T-cell (primary cell): ENCODE data around the gene CEP112. TPM values are rescaled to one million over a fixed set of nuclear protein-coding genes. Genes with fewer than 3 reads are reported as not detected.

ENCODE experiments used
- ATAC-seq, 4 experiments: fragments of 200-7000 bp in 3 of 4; fragments of 150-1000 bp in 1 of 4; cut with Tn5 transposase; replicated peaks in 1 of 4; 1 replicate in 3 of 4; 2 replicates in 1 of 4; pipeline ENCODE4 v1.10.0; 2021; ENCODE audit warnings: moderate library complexity in 3 of 4, mild to moderate bottlenecking in 2 of 4, moderate number of reproducible peaks in 1 of 4
- CTCF ChIA-PET, 2 donors: fragments of 300-600 bp; sonication (Branson Sonifier 250); formaldehyde crosslinking; loops; one replicate each; lab custom pipeline; 2022; ENCODE audit warnings: antibody characterized with exemption in 2 of 2; lab: Charles Lee
- POLR2A ChIA-PET, 2 donors: fragments of 300-600 bp; sonication (Branson Sonifier 250); formaldehyde crosslinking; loops; one replicate each; lab custom pipeline; 2022; ENCODE audit warnings: antibody characterized with exemption in 2 of 2; lab: Charles Lee
- DNase-seq, 35 experiments: peaks; one replicate each; pipeline versions ENCODE4 v3.0.0 to v3.0.0-alpha.2; 2013 to 2023
- H3K27ac ChIP-seq: one replicate; pipeline ENCODE4 v1.5.1; 2013; ENCODE audit warnings: low read length
- H3K27me3 ChIP-seq, 2 experiments: replicated peaks in 1 of 2; 1 replicate in 1 of 2; 2 replicates in 1 of 2; pipeline versions ENCODE4 v1.6.1 to v1.7.0; 2013; ENCODE audit warnings: low read length in 1 of 2, mixed read lengths in 1 of 2; ENCODE audit not compliant: control insufficient read depth in 2 of 2, insufficient read depth in 2 of 2; ENCODE audit errors: extremely low read depth in 1 of 2
- H3K36me3 ChIP-seq, 2 donors: 1 replicate in 1 of 2; 2 replicates in 1 of 2; pipeline versions ENCODE4 v1.6.1 to v1.7.0; 2013; ENCODE audit warnings: low read length in 1 of 2; ENCODE audit not compliant: control insufficient read depth in 2 of 2, insufficient read depth in 1 of 2; ENCODE audit errors: extremely low read depth in 1 of 2
- H3K4me1 ChIP-seq, 2 experiments: 1 replicate in 1 of 2; 2 replicates in 1 of 2; pipeline versions ENCODE4 v1.6.1 to v1.7.0; 2013; ENCODE audit warnings: low read length in 2 of 2, mixed read lengths in 1 of 2; ENCODE audit not compliant: insufficient read depth in 2 of 2, control insufficient read depth in 1 of 2; ENCODE audit errors: extremely low read depth in 1 of 2
- H3K4me3 ChIP-seq, 2 donors: 1 replicate in 1 of 2; 2 replicates in 1 of 2; pipeline versions ENCODE4 v1.5.1 to v1.7.0; 2013; ENCODE audit warnings: mild to moderate bottlenecking in 2 of 2, low read length in 1 of 2, moderate library complexity in 1 of 2; ENCODE audit not compliant: control insufficient read depth in 1 of 2; ENCODE audit errors: extremely low read depth in 1 of 2
- H3K9me3 ChIP-seq: 2 replicates; pipeline ENCODE4 v1.7.0; 2013
- H3K27ac Mint-ChIP-seq, 2 donors: one replicate each; pipeline ENCODE4 v1.8.0; 2020 to 2021; ENCODE audit warnings: mild to moderate bottlenecking in 2 of 2, mixed read lengths in 2 of 2
- H3K27me3 Mint-ChIP-seq, 2 donors: one replicate each; pipeline ENCODE4 v1.8.0; 2021 to 2022; ENCODE audit warnings: mixed read lengths in 2 of 2
- H3K36me3 Mint-ChIP-seq: one replicate; pipeline ENCODE4 v1.8.0; 2021; ENCODE audit warnings: mixed read lengths
- H3K4me1 Mint-ChIP-seq, 3 donors: one replicate each; pipeline ENCODE4 v1.8.0; 2020 to 2022; ENCODE audit warnings: mixed read lengths in 3 of 3, mild to moderate bottlenecking in 1 of 3
- H3K4me3 Mint-ChIP-seq, 3 donors: one replicate each; pipeline ENCODE4 v1.8.0; 2020 to 2022; ENCODE audit warnings: mild to moderate bottlenecking in 3 of 3, mixed read lengths in 3 of 3, moderate library complexity in 3 of 3
- H3K9me3 Mint-ChIP-seq, 3 donors: one replicate each; pipeline ENCODE4 v1.8.0; 2020 to 2022; ENCODE audit warnings: mixed read lengths in 3 of 3
- WGBS: methylation state at CpG from one replicate; pipeline ENCODE4 v1.1.5; 2013; ENCODE audit warnings: missing lambda C conversion rate; ENCODE audit not compliant: insufficient coverage; 5-methylcytosine and 5-hydroxymethylcytosine counted together
- total RNA-seq, 35 experiments: library from RNA in 6 of 35; stranded (reverse) in 6 of 35; fragments of 120-200 nt in 1 of 35; gene quantifications; one replicate each; pipeline versions ENCODE4 v1.2.1 to v1.2.4 and lab custom pipeline; 2013 to 2026

The CEP112 gene
- total RNA-seq, 5 donors from 2014 or later (not counting 1 experiment from before 2014, with no cell fraction given) = 2.4 to 4.9 (median 4.5) TPM

GRCh38 chr17:65947831-65948230 is 244.1 kb downstream of the CEP112 start:
- no CpG with 5 or more reads among the region's 2 CpGs for WGBS
- Histone ChIP-seq H3K27ac (no peak overlapping the region), H3K4me3 (no peak overlapping the region), H3K4me1 (no peaks in the 10 kb centered on the region), H3K9me3 (no peaks in the 10 kb centered on the region), H3K27me3 (no peaks in the 10 kb centered on the region), H3K36me3 (no peaks in the 10 kb centered on the region)
- no peak for ATAC-seq
- DNase-seq = no peak
- Mint-ChIP-seq H3K4me3 (no peak overlapping the region), H3K27me3 (peaks cover 0 to 4% of the 10 kb centered on the region in 2 donors), H3K36me3 (peaks cover 9% of the 10 kb centered on the region), H3K4me1 (no peaks in the 10 kb centered on the region), H3K27ac (no peak overlapping the region), H3K9me3 (peaks cover 0 to 6% (median 4%) of the 10 kb centered on the region in 3 donors)
- ChIA-PET POLR2A (no interaction called here), CTCF (no interaction called here)

- H3K4me1 ChIP-seq = no peaks in the 10 kb centered on the region
- ATAC-seq (no peak), DNase-seq (no peak)
- Mint-ChIP-seq H3K36me3 (no peaks in the 10 kb centered on the region), H3K27me3 (peaks cover 0 to 4% of the 10 kb centered on the region in 2 donors), H3K4me3 (no peak overlapping the region), H3K4me1 (no peaks in the 10 kb centered on the region), H3K9me3 (no peaks in the 10 kb centered on the region), H3K27ac (no peak overlapping the region)
- H3K9me3 ChIP-seq = no peaks in the 10 kb centered on the region
- H3K36me3 ChIP-seq = no peaks in the 10 kb centered on the region
- H3K27me3 ChIP-seq = no peaks in the 10 kb centered on the region
- WGBS = no CpG with 5 or more reads among the region's 1 CpG
- H3K4me3 ChIP-seq = no peak overlapping the region
- H3K27ac ChIP-seq = no peak overlapping the region
- ChIA-PET CTCF (interaction anchor here in 1 of 2 donors (1.0 kb wide), 1 partner anchor 9 kb away, joined by 3 read pairs; no protein-coding TSS in a partner anchor), POLR2A (no interaction called here)
Observed at GRCh38 chr17:65942592-65942991, 249.3 kb downstream of the CEP112 start.

DNA sequence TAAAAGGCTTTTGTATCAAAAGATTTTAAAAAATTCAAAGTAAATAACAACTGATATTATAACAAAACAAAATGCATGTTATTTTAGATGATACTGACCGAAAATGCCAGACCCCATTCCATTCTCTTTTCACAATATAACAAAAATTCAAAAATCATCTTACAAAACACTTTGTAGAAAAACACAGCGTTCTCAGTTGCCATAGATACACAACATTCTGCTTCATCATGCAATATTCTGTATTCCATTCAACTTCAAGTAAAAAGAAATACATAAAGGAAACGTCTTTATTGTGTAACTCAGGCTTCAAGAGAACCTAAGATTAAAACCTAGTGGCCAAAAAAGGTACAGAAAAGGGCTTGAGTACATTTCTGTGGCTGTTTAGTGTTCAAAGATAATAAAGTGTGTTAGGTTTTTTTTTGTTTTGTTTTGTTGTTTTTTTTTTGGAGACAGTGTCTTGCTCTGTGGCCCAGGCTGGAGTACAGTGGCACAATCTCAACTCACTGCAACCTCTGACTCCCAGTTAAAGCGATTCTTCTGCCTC is 250.5 kb downstream of the CEP112 start:
- H3K9me3 ChIP-seq = no peaks in the 10 kb centered on the region
- no peak overlapping the region for H3K4me3 ChIP-seq
- ChIA-PET POLR2A (no interaction called here), CTCF (no interaction called here)
- H3K27me3 Mint-ChIP-seq = peaks cover 0 to 3% of the 10 kb centered on the region in 2 donors
- H3K4me3 Mint-ChIP-seq = no peak overlapping the region
- no peak overlapping the region for H3K27ac Mint-ChIP-seq
- no peaks in the 10 kb centered on the region for H3K36me3 ChIP-seq
- no peak overlapping the region for H3K27ac ChIP-seq
- 100% methylated on average over 1 of the region's 4 CpGs for WGBS
- H3K4me1 Mint-ChIP-seq = no peaks in the 10 kb centered on the region
- no peaks in the 10 kb centered on the region for H3K27me3 ChIP-seq
- no peaks in the 10 kb centered on the region for H3K9me3 Mint-ChIP-seq
- no peaks in the 10 kb centered on the region for H3K4me1 ChIP-seq
- ATAC-seq (no peak), DNase-seq (no peak)
- no peaks in the 10 kb centered on the region for H3K36me3 Mint-ChIP-seq

- peaks cover 12 to 16% (median 12%) of the 10 kb centered on the region in 3 donors for H3K9me3 Mint-ChIP-seq
- no peak overlapping the region for H3K27ac Mint-ChIP-seq
- ATAC-seq = no peak
- Histone ChIP-seq H3K4me1 (no peaks in the 10 kb centered on the region), H3K27ac (no peak overlapping the region), H3K27me3 (peaks cover 0 to 7% of the 10 kb centered on the region in 2 experiments), H3K4me3 (no peak overlapping the region), H3K36me3 (no peaks in the 10 kb centered on the region), H3K9me3 (no peaks in the 10 kb centered on the region)
- ChIA-PET POLR2A (no interaction called here), CTCF (no interaction called here)
- H3K4me1 Mint-ChIP-seq = no peaks in the 10 kb centered on the region
- H3K36me3 Mint-ChIP-seq = peaks cover 4% of the 10 kb centered on the region
- peaks cover 3 to 5% of the 10 kb centered on the region in 2 donors for H3K27me3 Mint-ChIP-seq
- 51% methylated on average over 2 of the region's 3 CpGs for WGBS
- no peak overlapping the region for H3K4me3 Mint-ChIP-seq
- no peak for DNase-seq
Observed at GRCh38 chr17:65936013-65936412, 255.9 kb downstream of the CEP112 start.

DNA sequence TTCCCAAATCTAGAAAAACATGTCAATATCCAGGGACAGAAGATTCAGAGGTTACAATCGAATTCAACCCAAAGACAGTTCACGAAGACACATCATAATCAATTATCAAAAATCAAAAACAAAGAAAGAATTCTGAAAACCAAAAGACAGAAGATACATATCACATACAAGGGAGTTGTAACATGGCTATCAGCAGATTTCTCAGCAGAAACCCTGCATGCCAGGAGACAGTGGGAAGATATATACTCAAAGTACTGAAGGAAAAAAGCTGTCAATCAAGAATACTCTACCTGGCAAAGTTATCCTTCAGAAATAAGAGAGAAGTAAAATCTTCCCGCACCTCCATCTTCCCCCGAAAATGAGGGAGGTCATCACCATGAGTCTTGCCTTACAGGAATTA is 258.6 kb downstream of the CEP112 start:
- no peaks in the 10 kb centered on the region for H3K36me3 ChIP-seq
- H3K27me3 ChIP-seq = peaks cover 0 to 7% of the 10 kb centered on the region in 2 experiments
- ATAC-seq = no peak
- 100% methylated on average over 1 of the region's 4 CpGs for WGBS
- Mint-ChIP-seq H3K9me3 (peaks cover 12 to 16% (median 12%) of the 10 kb centered on the region in 3 donors), H3K27me3 (peaks cover 3 to 10% of the 10 kb centered on the region in 2 donors), H3K27ac (no peak overlapping the region), H3K4me3 (no peak overlapping the region), H3K36me3 (peaks cover 4% of the 10 kb centered on the region), H3K4me1 (no peaks in the 10 kb centered on the region)
- H3K4me1 ChIP-seq = no peaks in the 10 kb centered on the region
- no peaks in the 10 kb centered on the region for H3K9me3 ChIP-seq
- POLR2A ChIA-PET = no interaction called here
- CTCF ChIA-PET = no interaction called here
- no peak overlapping the region for H3K27ac ChIP-seq
- DNase-seq = no peak
- H3K4me3 ChIP-seq = no peak overlapping the region

DNA sequence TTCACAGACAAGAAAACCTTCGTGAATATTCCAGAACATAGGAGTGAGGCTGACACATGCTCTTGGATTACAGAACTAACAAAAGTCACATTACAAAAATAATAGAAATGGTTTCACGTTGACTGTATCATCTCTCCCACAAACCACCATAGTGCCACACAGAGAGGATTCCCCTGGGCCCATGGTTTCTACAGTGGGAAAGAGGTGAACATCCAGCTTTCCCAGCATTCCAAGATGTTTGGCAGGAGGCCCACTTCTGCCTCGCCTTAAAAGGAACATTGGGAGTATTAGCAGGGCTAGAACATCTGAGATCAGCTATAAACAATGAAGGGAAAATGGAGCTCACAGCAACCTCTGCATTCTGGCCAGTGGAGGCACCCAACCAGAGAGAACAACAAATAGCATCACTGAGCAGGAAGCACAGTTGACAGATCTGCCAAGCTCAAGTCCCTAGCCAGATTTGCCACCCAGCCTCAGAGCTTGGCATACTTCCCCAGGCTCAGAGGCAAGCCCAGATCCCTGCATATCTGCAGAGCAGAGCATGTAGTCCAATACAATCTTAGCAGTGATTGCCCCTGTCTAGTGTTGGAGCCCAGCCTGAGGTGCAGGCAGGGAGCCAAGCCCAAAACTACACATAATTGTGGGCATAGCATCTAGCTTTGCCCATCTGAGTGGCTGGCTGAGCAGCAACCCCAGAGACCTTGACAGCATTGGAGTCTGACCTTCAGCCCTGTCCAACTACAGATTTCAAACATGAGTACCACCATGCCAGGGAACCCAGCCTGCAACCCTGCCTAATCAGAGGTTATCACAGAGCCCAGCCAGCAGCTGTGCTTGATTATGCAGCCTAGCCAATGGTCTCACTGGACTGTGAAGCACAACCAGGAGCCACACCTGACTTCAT is 260.4 kb downstream of the CEP112 start:
- no peak for DNase-seq
- POLR2A ChIA-PET = no interaction called here
- H3K27me3 ChIP-seq = peaks cover 0 to 7% of the 10 kb centered on the region in 2 experiments
- no peak overlapping the region for H3K4me3 ChIP-seq
- no peak overlapping the region for H3K27ac ChIP-seq
- H3K27me3 Mint-ChIP-seq = peaks cover 3 to 10% of the 10 kb centered on the region in 2 donors
- H3K4me3 Mint-ChIP-seq = no peak overlapping the region
- CTCF ChIA-PET = no interaction called here
- H3K36me3 ChIP-seq = no peaks in the 10 kb centered on the region
- no peaks in the 10 kb centered on the region for H3K9me3 ChIP-seq
- peaks cover 12 to 16% (median 12%) of the 10 kb centered on the region in 3 donors for H3K9me3 Mint-ChIP-seq
- H3K36me3 Mint-ChIP-seq = peaks cover 14% of the 10 kb centered on the region
- no peak overlapping the region for H3K27ac Mint-ChIP-seq
- no peak for ATAC-seq
- no peaks in the 10 kb centered on the region for H3K4me1 Mint-ChIP-seq
- no peaks in the 10 kb centered on the region for H3K4me1 ChIP-seq
- 71% methylated on average over 1 of the region's 3 CpGs for WGBS
